Measurements from ENCODE around the gene SLC5A9.
"Not testable (repeated sequence)": the region's sequence is repeated elsewhere in the genome, so short reads cannot be mapped to it uniquely, and the experiment has no call there.

The SLC5A9 gene

GRCh38 chr1:48246727-48247126 lies 24.2 kb downstream of the SLC5A9 start:
- no peak for DNase-seq

- DNase-seq: no peak
Observed at GRCh38 chr1:48248356-48248755, 25.8 kb downstream of the SLC5A9 start.

- no peak for DNase-seq
Observed at GRCh38 chr1:48249868-48250267, 27.4 kb downstream of the SLC5A9 start.

GRCh38 chr1:48250572-48250971 lies 28.1 kb downstream of the SLC5A9 start:
- DNase-seq: no peak

- DNase-seq: no peak
Observed at GRCh38 chr1:48251323-48251722, 28.8 kb downstream of the SLC5A9 start.

- DNase-seq: no peak
Observed at GRCh38 chr1:48251821-48252220, 29.3 kb downstream of the SLC5A9 start.

GRCh38 chr1:48254254-48254653 lies 31.7 kb downstream of the SLC5A9 start:
- no peak for DNase-seq

GRCh38 chr1:48258106-48258505 lies 35.6 kb downstream of the SLC5A9 start:
- DNase-seq: no peak

- no peak for DNase-seq
Observed at GRCh38 chr1:48261881-48262400, 39.4 kb downstream of the SLC5A9 start.

- DNase-seq: no peak
Observed at GRCh38 chr1:48263041-48263440, 40.5 kb downstream of the SLC5A9 start.

GRCh38 chr1:48266576-48266975 lies 44.1 kb downstream of the SLC5A9 start:
- DNase-seq: no peak

GRCh38 chr1:48277437-48277836 lies 54.9 kb downstream of the SLC5A9 start:
- DNase-seq: not testable (repeated sequence)

GRCh38 chr1:48282329-48282728 lies 59.8 kb downstream of the SLC5A9 start:
- not testable (repeated sequence) for DNase-seq

- DNase-seq: not testable (repeated sequence)
Observed at GRCh38 chr1:48284696-48285420, 62.3 kb downstream of the SLC5A9 start.

GRCh38 chr1:48285525-48285924 lies 63.0 kb downstream of the SLC5A9 start:
- DNase-seq: no peak

GRCh38 chr1:48291421-48291820 lies 68.9 kb downstream of the SLC5A9 start:
- DNase-seq: no peak

GRCh38 chr1:48292706-48293105 lies 70.2 kb downstream of the SLC5A9 start:
- no peak for DNase-seq

- DNase-seq: not testable (repeated sequence)
Observed at GRCh38 chr1:48294094-48294493, 71.6 kb downstream of the SLC5A9 start.

- DNase-seq: no peak
Observed at GRCh38 chr1:48294656-48295055, 72.1 kb downstream of the SLC5A9 start.

Data from stimulated activated CD4-positive, alpha-beta T cell treated with anti-CD3 and anti-CD28 coated beads, Interleukin-1b, Interleukin-23, amount 100 ng/mL, for 48 hours (primary cell).